ENCODE results near the gene CHMP2B. TPM values are rescaled to one million over a fixed set of nuclear protein-coding genes. Genes with fewer than 3 reads are reported as not detected.

CHMP2B gene
- 30.2 TPM for total RNA-seq
- long read RNA-seq, transcript CHMP2B-201 (6 exons, 2,557 nt), result major isoform, 77 of 86 reads
- long read RNA-seq, partial matches to known transcripts, result 0 of 86 reads
- long read RNA-seq, other reads (novel, unspliced or antisense), result 7 of 86 reads

GRCh38 chr3:87227104-87227834, at the start of gene CHMP2B:
CHMP2B (plus strand) TSS chr3:87227309; CDS start chr3:87227523, 214 bp downstream.
- DNase-seq, result peak; percentile 97
- intact Hi-C loops (cut with DNase I), result no loop called here
- ATAC-seq (ENCODE audit: poor library complexity), result peak; percentile 99

GRCh38 chr3:87179642-87180041, 47.5 kb upstream of the CHMP2B start:
- ATAC-seq (ENCODE audit: poor library complexity) (no peak), DNase-seq (no peak)
- intact Hi-C loops (cut with DNase I), result no loop called here

- no peak for DNase-seq
- intact Hi-C loops (cut with DNase I), result no loop called here
- ATAC-seq (ENCODE audit: poor library complexity), result no peak
Measured at GRCh38 chr3:87181551-87181950, 45.6 kb upstream of the CHMP2B start.

GRCh38 chr3:87182023-87182422, 45.1 kb upstream of the CHMP2B start:
- no peak for ATAC-seq (ENCODE audit: poor library complexity)
- no peak for DNase-seq
- intact Hi-C loops (cut with DNase I), result no loop called here

- ATAC-seq (ENCODE audit: poor library complexity) (no peak), DNase-seq (no peak)
- intact Hi-C loops (cut with DNase I), result no loop called here
Measured at GRCh38 chr3:87186608-87187159, 40.4 kb upstream of the CHMP2B start.

- DNase-seq, result no peak
- intact Hi-C loops (cut with DNase I), result no loop called here
- no peak for ATAC-seq (ENCODE audit: poor library complexity)
Measured at GRCh38 chr3:87191175-87191574, 35.9 kb upstream of the CHMP2B start.

GRCh38 chr3:87191641-87192040, 35.5 kb upstream of the CHMP2B start:
- intact Hi-C loops (cut with DNase I), result no loop called here
- no peak for ATAC-seq (ENCODE audit: poor library complexity)

GRCh38 chr3:87196879-87197278, 30.2 kb upstream of the CHMP2B start:
- ATAC-seq (ENCODE audit: poor library complexity) (no peak), DNase-seq (no peak)
- intact Hi-C loops (cut with DNase I), result no loop called here

More at GRCh38 chr3:87191641-87192040, 35.5 kb upstream of the CHMP2B start:
- DNase-seq, result no peak

- no peak for DNase-seq
- intact Hi-C loops (cut with DNase I), result no loop called here
Measured at GRCh38 chr3:87197531-87197930, 29.6 kb upstream of the CHMP2B start.

GRCh38 chr3:87198774-87199173, 28.3 kb upstream of the CHMP2B start:
- no peak for DNase-seq
- intact Hi-C loops (cut with DNase I), result no loop called here
- ATAC-seq (ENCODE audit: poor library complexity), result no peak

More at GRCh38 chr3:87197531-87197930, 29.6 kb upstream of the CHMP2B start:
- no peak for ATAC-seq (ENCODE audit: poor library complexity)

- intact Hi-C loops (cut with DNase I), result no loop called here
- no peak for DNase-seq
- no peak for ATAC-seq (ENCODE audit: poor library complexity)
Measured at GRCh38 chr3:87199628-87200027, 27.5 kb upstream of the CHMP2B start.

- no peak for DNase-seq
- ATAC-seq (ENCODE audit: poor library complexity), result no peak
- intact Hi-C loops (cut with DNase I), result no loop called here
Measured at GRCh38 chr3:87200060-87200647, 27.0 kb upstream of the CHMP2B start.

GRCh38 chr3:87201727-87202126, 25.4 kb upstream of the CHMP2B start:
- intact Hi-C loops (cut with DNase I), result no loop called here
- ATAC-seq (ENCODE audit: poor library complexity), result no peak

GRCh38 chr3:87203809-87204208, 23.3 kb upstream of the CHMP2B start:
- intact Hi-C loops (cut with DNase I), result no loop called here
- DNase-seq (no peak), ATAC-seq (ENCODE audit: poor library complexity) (no peak)

More at GRCh38 chr3:87201727-87202126, 25.4 kb upstream of the CHMP2B start:
- DNase-seq, result no peak

GRCh38 chr3:87206070-87206469, 21.0 kb upstream of the CHMP2B start:
- intact Hi-C loops (cut with DNase I), result no loop called here

GRCh38 chr3:87206635-87207034, 20.5 kb upstream of the CHMP2B start:
- no peak for ATAC-seq (ENCODE audit: poor library complexity)
- no peak for DNase-seq
- intact Hi-C loops (cut with DNase I), result no loop called here

More at GRCh38 chr3:87206070-87206469, 21.0 kb upstream of the CHMP2B start:
- DNase-seq, result no peak
- ATAC-seq (ENCODE audit: poor library complexity), result no peak

GRCh38 chr3:87207460-87207859, 19.6 kb upstream of the CHMP2B start:
- ATAC-seq (ENCODE audit: poor library complexity) (no peak), DNase-seq (no peak)
- intact Hi-C loops (cut with DNase I), result no loop called here

GRCh38 chr3:87209111-87209510, 18.0 kb upstream of the CHMP2B start:
- no peak for ATAC-seq (ENCODE audit: poor library complexity)
- no peak for DNase-seq
- intact Hi-C loops (cut with DNase I), result no loop called here

- no peak for ATAC-seq (ENCODE audit: poor library complexity)
- no peak for DNase-seq
- intact Hi-C loops (cut with DNase I), result no loop called here
Measured at GRCh38 chr3:87218560-87218959, 8.5 kb upstream of the CHMP2B start.

- DNase-seq (no peak), ATAC-seq (ENCODE audit: poor library complexity) (no peak)
- intact Hi-C loops (cut with DNase I), result no loop called here
Measured at GRCh38 chr3:87219611-87220010, 7.5 kb upstream of the CHMP2B start.
